H9 (cell line): Measurements from ENCODE around the gene CCM2. TPM values are rescaled to one million over a fixed set of nuclear protein-coding genes. Genes with fewer than 3 reads are reported as not detected.

ENCODE experiments used
- DNase-seq: peaks from one replicate; pipeline ENCODE4 v3.0.0-alpha.2; 2017
- H2AFZ ChIP-seq: one replicate; pipeline ENCODE4 v1.6.1; 2013; ENCODE audit warnings: mild to moderate bottlenecking, low read length, control low read depth, moderate library complexity
- H2AK5ac ChIP-seq: 2 replicates; pipeline ENCODE4 v1.6.1; 2013; ENCODE audit warnings: low read length, control low read depth, mixed read lengths; ENCODE audit not compliant: insufficient read length
- H2BK120ac ChIP-seq: one replicate; pipeline ENCODE4 v1.6.1; 2013; ENCODE audit warnings: low read depth, mild to moderate bottlenecking, low read length, control low read depth, inconsistent platforms; ENCODE audit not compliant: poor library complexity, severe bottlenecking
- H2BK12ac ChIP-seq: 2 replicates; pipeline ENCODE4 v1.6.1; 2013; ENCODE audit warnings: low read length, control low read depth, mixed read lengths, low read depth; ENCODE audit not compliant: insufficient read length
- H2BK15ac ChIP-seq: 2 replicates; pipeline ENCODE4 v1.6.1; 2013; ENCODE audit warnings: low read depth, low read length, control low read depth
- H2BK20ac ChIP-seq: one replicate; pipeline ENCODE4 v1.6.1; 2013; ENCODE audit warnings: low read depth, mild to moderate bottlenecking, low read length, control low read depth, inconsistent platforms; ENCODE audit not compliant: poor library complexity, severe bottlenecking
- H2BK5ac ChIP-seq: 2 replicates; pipeline ENCODE4 v1.6.1; 2013; ENCODE audit warnings: low read length, control low read depth, mixed read lengths; ENCODE audit not compliant: insufficient read length
- H3K14ac ChIP-seq: 2 replicates; pipeline ENCODE4 v1.6.1; 2013; ENCODE audit warnings: low read length, control low read depth; ENCODE audit not compliant: insufficient read depth
- H3K18ac ChIP-seq: 2 replicates; pipeline ENCODE4 v1.6.1; 2013; ENCODE audit warnings: low read depth, mild to moderate bottlenecking, mixed read lengths, low read length, control low read depth; ENCODE audit not compliant: insufficient read length
- H3K23ac ChIP-seq: 2 replicates; pipeline ENCODE4 v1.6.1; 2013; ENCODE audit warnings: low read length, control low read depth, mixed read lengths, low read depth; ENCODE audit not compliant: insufficient read length
- H3K23me2 ChIP-seq: 2 replicates; pipeline ENCODE4 v1.6.1; 2013; ENCODE audit warnings: low read depth, mild to moderate bottlenecking, mixed read lengths, low read length, control low read depth; ENCODE audit not compliant: insufficient read length, poor library complexity, severe bottlenecking
- H3K27ac ChIP-seq: 2 replicates; pipeline ENCODE4 v1.5.1; 2013; ENCODE audit warnings: low read length, control low read depth, mixed read lengths, low read depth; ENCODE audit not compliant: insufficient read length
- H3K27me3 ChIP-seq: 2 replicates; pipeline ENCODE4 v1.6.1; 2013; ENCODE audit warnings: low read length, control low read depth, inconsistent platforms; ENCODE audit not compliant: insufficient read depth
- H3K4ac ChIP-seq: 2 replicates; pipeline ENCODE4 v1.6.1; 2013; ENCODE audit warnings: low read depth, mild to moderate bottlenecking, control low read depth, inconsistent platforms, low read length, moderate library complexity
- H3K4me1 ChIP-seq: 2 replicates; pipeline ENCODE4 v1.6.1; 2013; ENCODE audit warnings: low read length, control low read depth, inconsistent platforms; ENCODE audit not compliant: insufficient read depth
- H3K4me2 ChIP-seq: 2 replicates; pipeline ENCODE4 v1.6.1; 2013; ENCODE audit warnings: low read length, control low read depth, mixed read lengths; ENCODE audit not compliant: insufficient read length, insufficient read depth
- H3K56ac ChIP-seq: 2 replicates; pipeline ENCODE4 v1.6.1; 2013; ENCODE audit warnings: low read depth, mild to moderate bottlenecking, mixed read lengths, low read length, control low read depth; ENCODE audit not compliant: insufficient read length
- H3K79me1 ChIP-seq: 2 replicates; pipeline ENCODE4 v1.6.1; 2013; ENCODE audit warnings: low read depth, mild to moderate bottlenecking, moderate library complexity, low read length, control low read depth, inconsistent platforms; ENCODE audit not compliant: insufficient read depth, poor library complexity, severe bottlenecking
- H3K79me2 ChIP-seq: 2 replicates; pipeline ENCODE4 v1.6.1; 2013; ENCODE audit warnings: low read length, control low read depth, inconsistent platforms; ENCODE audit not compliant: insufficient read depth
- H3K9ac ChIP-seq: 2 replicates; pipeline ENCODE4 v1.6.1; 2013; ENCODE audit warnings: low read length, control low read depth, mixed read lengths; ENCODE audit not compliant: insufficient read length; ENCODE audit errors: extremely low read depth
- H3K9me3 ChIP-seq: one replicate; pipeline ENCODE4 v1.6.1; 2013; ENCODE audit warnings: low read depth, low read length, inconsistent platforms; ENCODE audit not compliant: control insufficient read depth
- H3T11ph ChIP-seq: one replicate; pipeline ENCODE4 v1.6.1; 2013; ENCODE audit warnings: mild to moderate bottlenecking, low read length, control low read depth, inconsistent platforms
- H4K20me1 ChIP-seq: one replicate; pipeline ENCODE4 v1.6.1; 2013; ENCODE audit not compliant: control insufficient read depth, insufficient read length, insufficient read depth
- H4K5ac ChIP-seq: 2 replicates; pipeline ENCODE4 v1.6.1; 2013; ENCODE audit warnings: low read depth, mild to moderate bottlenecking, mixed read lengths, low read length, control low read depth; ENCODE audit not compliant: insufficient read length
- H4K8ac ChIP-seq: replicated peaks from 2 replicates; pipeline ENCODE4 v1.6.1; 2013; ENCODE audit warnings: low read length, control low read depth, mixed read lengths, low read depth; ENCODE audit not compliant: insufficient read length
- H4K91ac ChIP-seq: 2 replicates; pipeline ENCODE4 v1.6.1; 2013; ENCODE audit warnings: low read depth, mild to moderate bottlenecking, moderate library complexity, mixed read lengths, low read length, control low read depth; ENCODE audit not compliant: insufficient read length
- H3K27ac Mint-ChIP-seq, 3 experiments: 2 replicates in 2 of 3; 3 replicates in 1 of 3; pipeline ENCODE4 v1.8.0; 2020 to 2021; ENCODE audit warnings: mixed read lengths in 3 of 3, mild to moderate bottlenecking in 1 of 3, moderate library complexity in 1 of 3
- H3K27me3 Mint-ChIP-seq: 2 replicates; pipeline ENCODE4 v1.8.0; 2021; ENCODE audit warnings: low read depth, mild to moderate bottlenecking, moderate library complexity, mixed read lengths
- H3K36me3 Mint-ChIP-seq, 3 experiments: 2 replicates in 2 of 3; 3 replicates in 1 of 3; pipeline ENCODE4 v1.8.0; 2020 to 2021; ENCODE audit warnings: low read depth in 3 of 3, mixed read lengths in 3 of 3; ENCODE audit not compliant: insufficient read depth in 1 of 3
- H3K4me1 Mint-ChIP-seq, 2 experiments: 2 replicates each; pipeline ENCODE4 v1.8.0; 2020; ENCODE audit warnings: mixed read lengths in 2 of 2
- H3K4me3 Mint-ChIP-seq, 2 experiments: 2 replicates in 1 of 2; 3 replicates in 1 of 2; pipeline ENCODE4 v1.8.0; 2020 to 2021; ENCODE audit warnings: mild to moderate bottlenecking in 2 of 2, mixed read lengths in 2 of 2, moderate library complexity in 1 of 2
- H3K9me3 Mint-ChIP-seq, 2 experiments: 2 replicates in 1 of 2; 3 replicates in 1 of 2; pipeline ENCODE4 v1.8.0; 2020; ENCODE audit warnings: mild to moderate bottlenecking in 2 of 2, mixed read lengths in 2 of 2, moderate library complexity in 1 of 2
- WGBS: extraction: QIAGEN DNeasy Blood & Tissue Kit; methylation state at CpG from one replicate; pipeline ENCODE4 v1.1.7; 2013; ENCODE audit warnings: missing lambda C conversion rate, low lambda C conversion rate, mixed read lengths; ENCODE audit not compliant: insufficient read length; ENCODE audit errors: extremely low coverage; 5-methylcytosine and 5-hydroxymethylcytosine counted together
- total RNA-seq: library from RNA; stranded (reverse); gene quantifications from 2 replicates; pipeline ENCODE4 v1.2.1, GENCODE V29; 2021
- TF ChIP-seq, protein P1 (sequence below): fragments of 200-600 bp; sonication (generic); conservative IDR thresholded peaks from 3 replicates; pipeline ENCODE4 v1.8.0; 2021; ENCODE audit warnings: antibody characterized with exemption, mild to moderate bottlenecking

The CCM2 gene
- total RNA-seq, 1 experiment from 2014 or later, result 30.4 TPM

DNA sequence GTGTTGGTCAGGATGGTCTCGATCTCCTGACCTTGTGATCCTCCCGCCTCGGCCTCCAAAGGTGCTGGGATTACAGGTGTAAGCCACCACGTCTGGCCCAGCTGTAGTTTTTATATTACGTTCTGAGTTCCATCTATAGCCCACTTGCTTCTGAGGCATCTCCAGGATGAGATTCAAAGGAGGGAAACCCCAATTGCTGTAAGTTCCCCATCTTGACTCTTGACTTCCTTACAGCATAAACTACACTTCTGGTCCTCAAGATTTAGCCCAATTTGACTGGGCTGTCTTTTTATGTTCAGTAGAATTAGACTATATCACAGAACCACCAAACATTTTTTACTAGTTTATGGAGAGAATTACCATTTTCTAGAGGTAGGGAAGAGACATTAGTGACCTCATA lies 44.3 kb downstream of the CCM2 start:
- TF ChIP-seq, protein P1, sequence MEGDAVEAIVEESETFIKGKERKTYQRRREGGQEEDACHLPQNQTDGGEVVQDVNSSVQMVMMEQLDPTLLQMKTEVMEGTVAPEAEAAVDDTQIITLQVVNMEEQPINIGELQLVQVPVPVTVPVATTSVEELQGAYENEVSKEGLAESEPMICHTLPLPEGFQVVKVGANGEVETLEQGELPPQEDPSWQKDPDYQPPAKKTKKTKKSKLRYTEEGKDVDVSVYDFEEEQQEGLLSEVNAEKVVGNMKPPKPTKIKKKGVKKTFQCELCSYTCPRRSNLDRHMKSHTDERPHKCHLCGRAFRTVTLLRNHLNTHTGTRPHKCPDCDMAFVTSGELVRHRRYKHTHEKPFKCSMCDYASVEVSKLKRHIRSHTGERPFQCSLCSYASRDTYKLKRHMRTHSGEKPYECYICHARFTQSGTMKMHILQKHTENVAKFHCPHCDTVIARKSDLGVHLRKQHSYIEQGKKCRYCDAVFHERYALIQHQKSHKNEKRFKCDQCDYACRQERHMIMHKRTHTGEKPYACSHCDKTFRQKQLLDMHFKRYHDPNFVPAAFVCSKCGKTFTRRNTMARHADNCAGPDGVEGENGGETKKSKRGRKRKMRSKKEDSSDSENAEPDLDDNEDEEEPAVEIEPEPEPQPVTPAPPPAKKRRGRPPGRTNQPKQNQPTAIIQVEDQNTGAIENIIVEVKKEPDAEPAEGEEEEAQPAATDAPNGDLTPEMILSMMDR, result no peak
- WGBS, result no CpG with 5 or more reads among the region's 5 CpGs
- peaks cover 7 to 47% (median 24%) of the 10 kb centered on the region in 3 experiments; a peak in 5 of 7 replicates for H3K36me3 Mint-ChIP-seq

More for the DNA sequence above, 44.3 kb downstream of the CCM2 start:
- Histone ChIP-seq H3K9ac (no peak overlapping the region), H2BK5ac (no peak overlapping the region), H2BK12ac (no peak overlapping the region), H3K4me2 (no peak overlapping the region), H4K5ac (no peak overlapping the region), H3K27ac (no peak overlapping the region), H3K4me1 (no peaks in the 10 kb centered on the region), H2BK20ac (no peak overlapping the region), H3K56ac (no peak overlapping the region), H4K91ac (no peak overlapping the region), H3K18ac (no peak overlapping the region), H2BK15ac (no peak overlapping the region), H3K4ac (no peak overlapping the region), H4K20me1 (no peaks in the 10 kb centered on the region), H3K23ac (no peak overlapping the region), H3T11ph (no peak overlapping the region), H4K8ac (no peak overlapping the region), H3K9me3 (no peaks in the 10 kb centered on the region), H2AFZ (no peak overlapping the region), H2BK120ac (no peak overlapping the region), H3K27me3 (no peaks in the 10 kb centered on the region), H2AK5ac (no peak overlapping the region), H3K79me2 (no peaks in the 10 kb centered on the region), H3K14ac (no peak overlapping the region), H3K23me2 (no peaks in the 10 kb centered on the region), H3K79me1 (no peaks in the 10 kb centered on the region)
- Mint-ChIP-seq H3K4me3 (no peak overlapping the region), H3K27ac (no peak overlapping the region), H3K4me1 (no peaks in the 10 kb centered on the region), H3K9me3 (no peaks in the 10 kb centered on the region), H3K27me3 (no peaks in the 10 kb centered on the region)
- no peak for DNase-seq
